Kasumi-1 (cell line): ENCODE measurements around the gene MSRB2.
A peak's percentile ranks its signal among the peaks of the same experiment; 100 is the strongest.

ENCODE experiments used
- DNase-seq, 2 experiments: peaks; one replicate each; lab custom pipeline; 2025; lab: John Stamatoyannopoulos, UW

Gene MSRB2

DNA sequence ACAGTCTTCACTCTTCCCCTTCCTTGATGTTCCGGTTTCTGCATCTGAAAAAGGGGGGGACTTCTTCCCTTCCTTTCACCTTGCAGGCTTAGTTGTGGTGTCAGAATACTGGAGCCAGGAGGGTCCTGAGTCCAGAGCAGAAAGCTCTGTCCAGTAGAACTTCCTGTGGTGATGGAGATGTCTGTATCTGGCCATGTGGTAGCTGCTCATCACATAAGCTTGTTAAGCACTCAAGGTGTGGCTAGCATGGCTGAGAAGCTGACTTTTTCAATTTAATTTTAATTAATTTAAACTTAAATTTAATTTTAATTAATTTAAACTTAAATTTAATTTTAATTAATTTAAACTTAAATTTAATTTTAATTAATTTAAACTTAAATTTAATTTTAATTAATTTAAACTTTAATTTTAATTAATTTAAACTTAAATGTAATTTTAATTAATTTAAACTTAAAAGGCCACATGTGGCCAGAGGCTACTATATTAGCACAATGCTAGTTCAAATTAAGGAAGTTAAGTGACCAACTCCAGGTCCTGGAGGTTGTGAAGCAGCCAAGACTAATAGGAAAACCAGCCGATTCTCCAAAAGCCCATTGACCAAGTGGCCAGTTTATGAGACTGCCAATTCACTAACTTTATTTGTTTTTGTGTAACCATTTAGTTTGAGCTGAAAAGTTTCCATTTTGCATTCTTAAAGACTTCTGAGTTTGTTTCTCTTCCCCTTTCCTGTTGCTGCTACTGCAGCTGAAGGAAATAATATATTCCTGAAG is 16.3 kb downstream of the MSRB2 start:
- DNase-seq: no peak

DNA sequence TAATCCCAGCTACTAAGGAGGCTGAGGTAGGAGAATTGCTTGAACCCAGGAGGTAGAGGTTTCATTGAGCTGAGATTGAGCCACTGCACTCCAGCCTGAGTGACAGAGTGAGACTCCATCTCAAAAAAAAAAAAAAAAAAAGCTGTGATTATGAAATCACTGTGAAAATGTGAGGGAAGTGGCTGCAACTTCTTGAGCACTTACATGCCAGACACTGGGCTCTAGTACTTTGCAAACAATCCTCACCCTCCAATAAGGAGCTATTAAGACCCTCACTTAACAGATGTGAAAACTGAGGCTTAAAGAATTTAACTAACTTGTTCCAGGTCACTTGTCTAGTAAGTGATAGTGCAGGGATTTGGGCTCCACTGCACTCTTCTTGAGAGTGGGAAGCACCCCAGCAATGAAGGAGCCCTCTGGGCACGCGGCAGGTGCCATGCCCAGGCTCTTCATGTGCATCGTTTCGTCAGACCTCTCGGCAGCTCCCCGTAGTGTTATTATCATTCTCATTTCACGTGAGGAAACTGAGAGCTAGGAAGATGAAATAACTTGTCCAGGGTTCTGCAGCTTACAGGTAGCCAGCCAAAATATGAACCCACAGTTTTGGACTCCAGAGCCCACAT is 19.0 kb downstream of the MSRB2 start:
- no peak for DNase-seq

DNA sequence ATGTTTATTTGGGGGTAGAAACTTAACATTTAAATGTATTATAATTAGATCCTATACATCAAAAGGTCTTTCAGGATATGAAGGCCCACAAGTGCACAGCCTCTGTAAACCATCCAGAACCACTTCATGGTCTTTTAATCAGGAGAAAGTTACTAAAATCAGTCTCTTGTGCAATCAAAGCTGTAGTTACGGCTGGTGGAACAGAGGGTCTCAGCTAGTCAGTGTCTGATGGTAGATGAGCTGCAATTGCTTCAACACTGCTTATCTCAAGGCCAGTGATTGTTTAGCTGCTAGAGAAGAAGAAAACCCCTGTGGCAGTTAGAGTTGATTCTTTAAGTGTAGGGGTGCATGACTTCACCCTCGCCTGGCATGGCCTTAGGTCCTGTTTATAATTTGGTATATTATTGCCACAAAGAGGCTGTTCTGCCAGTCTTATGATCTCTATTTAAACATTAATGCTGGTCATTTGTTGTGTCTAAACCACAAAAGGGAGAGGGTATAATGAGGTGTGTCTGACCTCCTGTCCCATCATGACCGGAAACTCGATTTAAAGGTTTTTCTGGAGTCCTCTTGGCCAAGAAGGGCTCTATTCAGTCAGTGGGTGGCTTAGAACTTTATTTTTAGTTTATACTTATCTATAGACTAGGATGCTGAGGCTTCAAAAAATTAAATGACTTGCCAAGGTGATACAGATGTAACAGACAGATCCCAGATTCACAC is 21.3 kb downstream of the MSRB2 start:
- no peak for DNase-seq

DNA sequence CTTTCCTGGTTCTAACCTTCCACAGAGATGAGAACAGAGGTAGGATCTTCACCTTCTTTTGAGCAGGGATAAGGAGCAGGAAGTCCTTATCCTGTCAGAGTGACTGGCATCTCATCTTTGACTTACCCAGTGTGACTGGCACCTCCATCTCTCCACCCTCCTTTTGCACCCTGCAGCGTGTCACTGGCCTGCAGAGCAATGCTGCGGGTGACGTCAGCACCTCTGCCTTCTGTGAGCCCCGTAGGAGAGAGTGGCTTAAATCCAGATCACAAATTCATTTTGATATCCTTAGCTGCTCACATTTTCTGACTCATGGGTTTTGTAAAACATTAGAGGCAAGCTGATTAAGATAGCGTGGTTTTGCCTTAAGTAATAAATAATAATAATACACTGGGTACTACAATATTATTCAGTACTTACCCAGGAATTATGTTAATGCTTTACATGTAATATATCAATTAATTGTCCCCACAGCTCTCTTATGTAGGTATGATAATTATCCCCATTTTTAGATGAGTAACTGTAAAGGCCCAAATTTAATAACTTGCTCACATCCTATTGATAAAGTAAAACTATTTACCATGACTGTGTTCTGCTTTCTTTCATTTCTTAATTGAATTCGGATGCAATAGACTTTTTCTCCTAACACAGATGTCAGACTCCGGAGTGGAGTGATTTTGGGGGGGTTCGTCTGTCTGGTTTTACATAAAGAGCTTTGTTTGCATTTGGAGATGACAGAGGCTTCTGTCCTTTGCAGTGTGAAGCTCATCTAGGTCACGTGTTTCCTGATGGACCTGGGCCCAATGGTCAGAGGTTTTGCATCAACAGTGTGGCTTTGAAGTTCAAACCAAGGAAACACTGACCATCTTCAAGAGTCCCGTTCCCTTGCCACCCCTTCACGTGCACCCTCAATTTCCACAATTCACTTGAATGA is 24.9 kb downstream of the MSRB2 start:
- no peak for DNase-seq

DNA sequence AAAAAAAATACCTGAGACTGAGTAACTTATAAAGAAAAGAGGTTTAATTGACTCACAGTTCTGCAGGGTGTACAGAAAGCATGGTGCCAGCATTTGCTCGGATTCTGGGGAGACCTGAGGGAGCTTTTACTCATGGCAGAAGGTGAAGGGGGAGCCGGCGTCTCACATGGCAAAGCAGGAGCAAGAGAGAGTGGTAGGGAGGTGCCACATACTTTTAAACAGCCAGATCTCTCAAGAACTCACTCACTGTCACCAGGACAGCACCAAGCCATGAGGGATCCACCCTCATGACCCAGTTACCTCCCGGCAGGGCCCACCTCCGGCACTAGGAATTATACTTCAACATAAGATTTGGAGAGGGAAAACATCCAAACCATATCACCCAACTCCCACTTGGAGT is 25.8 kb downstream of the MSRB2 start:
- DNase-seq: no peak

DNA sequence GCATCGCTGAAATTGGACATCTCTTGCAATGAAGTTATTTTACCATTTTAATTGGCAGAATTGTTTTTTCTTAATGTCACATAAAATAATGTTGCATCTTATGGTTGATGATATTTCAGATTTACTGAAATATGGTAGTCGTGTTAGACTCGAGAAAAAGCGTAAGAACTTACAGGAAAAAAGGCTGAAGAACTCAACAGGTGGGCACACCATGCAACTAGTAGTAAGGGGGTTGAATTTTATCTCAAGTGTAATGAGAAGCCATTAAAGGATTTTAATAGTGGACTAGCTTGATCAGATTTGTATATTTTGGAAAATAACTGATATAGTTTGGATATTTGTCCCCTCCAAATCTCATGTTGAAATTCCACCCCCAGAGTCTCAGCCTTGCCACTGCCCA is 41.1 kb downstream of the MSRB2 start:
- no peak for DNase-seq

DNA sequence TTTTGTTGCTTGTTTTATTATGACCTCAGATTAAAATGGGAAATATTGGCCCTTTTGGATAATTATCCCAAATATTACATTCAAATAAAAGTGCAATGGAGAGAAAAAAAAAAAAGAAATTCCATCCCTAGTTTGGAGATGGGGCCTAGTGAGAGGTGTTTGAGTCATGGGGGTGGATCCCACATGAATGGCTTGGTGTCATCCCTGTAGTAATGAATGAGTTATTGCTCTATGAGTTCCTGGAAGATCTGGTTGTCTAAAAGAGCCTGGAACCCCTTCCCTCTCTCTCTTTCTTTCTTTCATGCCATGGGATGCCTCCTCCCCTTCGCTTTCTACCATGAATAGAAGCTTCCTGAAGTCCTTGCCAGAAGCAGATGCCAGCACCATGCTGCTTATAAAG is 44.3 kb downstream of the MSRB2 start:
- no peak for DNase-seq

DNA sequence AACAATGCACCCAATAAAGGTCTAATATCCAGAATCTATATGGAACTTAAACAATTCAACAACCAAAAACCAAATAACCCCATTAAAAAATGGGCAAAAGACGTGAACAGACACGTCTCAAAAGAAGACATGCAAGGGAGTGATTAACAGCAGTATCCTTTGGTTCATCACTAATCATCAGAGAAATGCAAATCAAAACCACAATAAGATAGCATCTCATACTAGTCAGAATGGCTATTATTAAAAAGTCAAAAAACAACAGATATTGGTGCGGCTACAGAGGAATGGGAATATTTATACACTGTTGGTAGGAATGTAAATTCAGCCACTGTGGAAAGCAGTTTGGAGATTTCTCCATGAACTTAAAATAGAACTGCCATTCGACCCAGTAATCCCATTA is 46.6 kb downstream of the MSRB2 start:
- DNase-seq: no peak

DNA sequence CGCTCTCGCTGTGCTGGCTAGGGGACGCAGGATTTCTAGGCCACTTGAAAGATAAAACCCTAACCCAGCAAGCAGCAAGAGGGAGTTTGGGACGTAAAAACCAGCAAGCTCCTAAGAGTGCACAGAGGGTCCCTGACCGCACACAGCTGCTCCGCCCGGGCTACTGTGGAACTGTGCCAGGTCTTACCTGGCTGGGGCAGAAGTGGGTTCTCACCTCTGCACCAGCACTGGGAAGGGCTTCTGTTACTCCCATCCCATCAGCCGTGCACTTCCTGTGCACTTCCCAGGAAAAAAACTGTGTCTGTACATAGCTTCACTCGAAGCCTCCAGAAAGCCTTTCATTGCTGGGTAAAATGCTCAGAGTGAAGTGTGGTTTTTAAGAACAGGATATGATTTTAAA is 50.9 kb downstream of the MSRB2 start:
- DNase-seq: no peak

DNA sequence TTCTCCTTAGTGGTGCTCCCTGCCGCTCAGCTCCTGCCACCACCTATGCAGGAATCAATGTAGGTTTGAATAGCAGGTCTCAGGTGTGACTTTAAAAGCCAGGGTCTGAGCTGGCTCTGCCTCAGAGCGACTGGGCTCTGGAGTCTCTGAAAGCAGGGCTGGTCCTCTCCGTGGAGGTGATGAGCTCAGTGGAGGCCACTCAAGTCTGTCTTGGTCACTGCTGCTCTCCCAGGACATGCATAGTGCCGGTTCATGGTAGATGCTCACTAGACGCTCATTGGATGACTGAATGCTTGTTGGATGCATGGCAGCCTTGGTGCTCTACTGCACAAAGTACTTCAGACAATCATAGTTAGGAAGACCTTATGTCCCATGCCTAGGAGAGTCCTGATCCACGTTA is 51.7 kb downstream of the MSRB2 start:
- no peak for DNase-seq

DNA sequence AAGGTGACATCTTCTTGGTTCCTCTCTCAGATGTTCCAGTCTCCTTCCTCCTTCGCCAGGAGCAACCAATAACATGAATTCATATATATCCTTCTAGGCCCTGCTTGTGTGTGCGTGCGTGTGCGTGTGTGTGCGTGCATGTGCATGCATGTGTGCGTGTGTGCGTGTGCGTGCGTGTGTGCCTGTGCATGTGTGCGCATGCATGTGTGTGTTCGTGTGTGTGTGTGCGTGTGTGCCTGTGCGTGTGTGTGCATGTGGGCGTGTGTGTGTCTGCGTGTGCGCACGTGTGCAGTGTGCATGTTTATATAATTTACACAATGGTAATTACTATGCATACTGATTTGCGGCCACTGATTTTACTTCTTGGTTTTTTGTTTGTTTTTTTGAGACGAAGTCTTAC is 52.8 kb downstream of the MSRB2 start:
- no peak for DNase-seq

DNA sequence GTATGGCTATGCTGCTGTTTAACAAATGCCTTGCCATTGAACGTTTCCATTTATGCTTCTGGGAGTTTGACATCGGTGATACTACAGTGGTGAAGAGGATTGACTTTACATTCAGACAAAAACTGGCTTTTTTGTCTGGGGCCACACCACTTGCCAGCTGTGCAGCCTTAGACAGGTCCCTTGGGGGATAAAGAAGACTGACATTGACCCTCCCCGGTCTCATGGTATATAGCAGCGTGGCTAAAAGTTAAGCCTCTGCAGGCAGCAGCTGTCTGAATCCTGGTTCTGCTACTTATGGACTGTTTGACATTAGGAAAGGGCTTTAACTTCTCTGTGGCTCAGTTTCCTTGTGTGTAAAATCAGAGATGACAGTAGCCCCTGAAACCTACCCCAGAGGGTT is 54.7 kb downstream of the MSRB2 start:
- no peak for DNase-seq

DNA sequence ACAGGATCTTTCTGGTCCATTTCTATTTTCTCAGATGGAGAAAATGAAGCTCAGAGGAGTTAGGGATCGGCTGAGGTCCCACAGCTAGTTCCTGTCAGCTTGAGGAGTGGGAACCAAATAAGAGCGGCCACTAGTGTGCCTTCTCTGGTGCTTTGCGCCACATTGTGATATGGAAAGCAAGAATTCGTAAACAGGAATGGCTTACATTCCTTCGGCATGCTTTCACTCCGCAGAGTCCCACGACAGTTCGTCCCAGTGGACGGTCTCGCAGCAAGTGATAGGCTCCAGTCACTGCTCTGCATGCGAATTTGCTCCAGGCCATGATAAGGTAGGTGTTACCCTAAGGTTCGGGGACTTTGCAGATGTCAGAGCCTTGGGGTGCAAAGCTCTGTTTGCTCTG is 55.2 kb downstream of the MSRB2 start:
- no peak for DNase-seq

DNA sequence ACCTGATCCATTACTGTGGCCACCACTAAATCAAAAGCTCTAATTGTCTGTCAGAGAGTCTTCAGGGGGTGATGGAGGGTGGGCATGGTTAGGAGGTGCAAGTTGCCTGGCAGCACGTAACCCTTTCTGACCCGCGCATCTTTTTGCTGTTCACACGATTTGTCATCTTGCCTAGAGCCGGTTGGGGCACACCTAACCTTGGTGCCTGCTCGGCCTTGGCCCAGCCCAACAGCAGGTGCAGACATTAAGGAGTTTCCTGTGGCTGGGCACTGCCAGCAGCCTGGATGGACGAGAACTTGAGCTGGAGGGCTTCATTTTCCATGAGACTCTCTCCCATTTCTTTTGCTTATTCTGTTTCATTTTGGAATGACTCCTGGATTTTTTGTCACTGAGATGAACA is 55.7 kb downstream of the MSRB2 start:
- DNase-seq: no peak

DNA sequence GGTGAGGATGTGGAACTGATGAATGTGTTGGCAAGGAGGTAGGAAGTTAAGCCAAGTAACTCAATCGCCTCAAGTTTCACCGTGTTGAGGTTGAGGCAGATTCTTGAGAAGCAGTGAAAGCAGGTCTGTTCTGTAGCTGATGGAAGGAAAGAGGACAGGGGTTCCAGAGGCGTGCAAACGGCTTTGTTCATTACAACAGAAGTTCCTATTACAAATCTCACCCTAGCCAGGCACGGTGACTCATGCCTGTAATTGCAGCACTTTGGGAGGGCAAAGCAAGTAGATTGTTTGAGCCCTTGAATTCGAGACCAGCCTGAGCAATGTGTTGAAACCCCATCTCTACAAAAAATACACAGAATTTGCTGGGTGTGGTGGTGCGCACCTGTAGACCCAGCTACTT is 59.8 kb downstream of the MSRB2 start:
- peak; percentile 12 to 50 for DNase-seq

DNA sequence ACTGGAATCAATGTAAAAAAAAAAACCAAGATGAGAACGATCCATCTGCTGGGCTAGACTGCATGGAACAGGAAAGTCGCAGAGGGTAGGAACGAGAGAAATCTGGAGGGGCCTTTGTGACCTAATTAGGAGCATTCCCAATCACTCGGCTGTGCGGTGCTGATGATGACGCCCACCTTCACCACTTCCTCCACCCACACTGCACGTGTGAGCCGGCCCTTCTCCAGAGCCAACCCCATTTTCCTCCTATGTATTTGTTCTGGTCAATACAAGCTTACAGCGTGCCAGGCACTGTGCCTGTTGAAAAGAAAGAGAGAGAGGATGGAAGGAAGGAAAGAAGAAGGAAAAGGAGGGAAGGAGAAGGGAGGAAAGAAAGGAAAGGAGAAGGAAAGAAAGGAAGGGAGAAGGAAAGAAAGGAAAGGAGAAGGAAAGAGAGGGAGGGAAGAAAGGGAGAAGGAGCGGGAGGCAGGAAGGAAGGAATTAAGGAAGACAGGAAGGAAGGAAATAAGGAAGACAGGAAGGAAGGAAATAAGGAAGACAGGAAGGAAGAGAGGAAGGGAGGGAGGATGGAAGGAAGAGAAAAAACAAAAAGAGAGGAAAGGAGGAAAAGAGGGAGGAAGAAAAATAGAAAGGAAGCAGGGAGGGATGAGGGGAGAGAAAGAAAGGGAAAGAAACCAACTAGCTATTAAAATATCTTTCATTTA is 61.2 kb downstream of the MSRB2 start:
- no peak for DNase-seq

DNA sequence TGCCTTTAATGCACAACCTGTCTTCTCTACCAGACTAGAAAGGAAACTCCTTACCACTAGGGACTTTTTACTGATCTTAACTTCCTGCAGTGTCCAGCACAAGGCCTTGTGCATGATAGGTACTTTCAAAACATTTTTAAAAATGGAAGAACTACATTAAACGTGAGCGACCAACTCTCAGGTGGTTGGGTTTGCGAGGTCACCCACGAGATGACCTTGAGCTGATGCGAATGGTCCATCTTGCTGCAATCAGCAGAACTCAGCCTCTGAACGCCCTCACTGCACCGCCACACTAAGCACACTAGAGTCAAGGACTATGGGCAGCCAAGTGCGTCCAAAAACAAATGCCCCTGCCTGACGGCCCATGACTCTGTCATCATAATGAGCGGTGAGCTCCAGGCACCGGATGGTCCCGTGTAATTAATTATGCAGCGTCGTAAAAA is 61.9 kb downstream of the MSRB2 start:
- DNase-seq: no peak

DNA sequence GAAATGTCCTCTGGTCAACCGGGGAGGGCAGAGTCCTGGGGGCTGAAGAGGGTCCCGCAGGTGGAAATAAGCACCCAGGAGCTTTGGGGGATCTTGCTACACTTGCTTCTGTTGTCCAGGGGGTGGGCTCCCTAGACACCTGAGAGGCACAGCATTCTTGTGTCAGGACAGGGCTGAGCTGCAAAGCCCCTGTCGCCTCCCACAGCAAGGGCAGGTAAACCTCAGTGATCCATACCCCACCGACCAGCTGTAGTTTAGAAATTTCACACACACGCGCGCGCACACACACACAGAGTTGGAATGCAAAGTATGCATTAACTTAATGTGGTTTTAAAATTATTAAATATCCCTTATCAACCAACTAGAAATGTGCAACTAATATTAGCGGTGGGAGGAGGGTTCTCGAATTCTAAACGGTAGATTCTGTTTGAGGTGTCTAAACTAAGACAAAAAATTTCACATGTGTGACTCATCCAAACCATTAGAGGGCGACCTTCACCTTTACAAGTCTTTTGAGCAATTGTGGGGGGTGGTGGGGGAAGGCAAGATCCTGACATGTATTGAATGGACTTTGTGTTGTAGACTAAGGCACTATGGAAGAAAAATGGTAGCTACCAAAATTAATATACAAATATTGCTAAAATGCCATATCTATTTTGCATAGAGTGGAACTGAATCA is 62.5 kb downstream of the MSRB2 start:
- peak; percentile 75 to 85 for DNase-seq

DNA sequence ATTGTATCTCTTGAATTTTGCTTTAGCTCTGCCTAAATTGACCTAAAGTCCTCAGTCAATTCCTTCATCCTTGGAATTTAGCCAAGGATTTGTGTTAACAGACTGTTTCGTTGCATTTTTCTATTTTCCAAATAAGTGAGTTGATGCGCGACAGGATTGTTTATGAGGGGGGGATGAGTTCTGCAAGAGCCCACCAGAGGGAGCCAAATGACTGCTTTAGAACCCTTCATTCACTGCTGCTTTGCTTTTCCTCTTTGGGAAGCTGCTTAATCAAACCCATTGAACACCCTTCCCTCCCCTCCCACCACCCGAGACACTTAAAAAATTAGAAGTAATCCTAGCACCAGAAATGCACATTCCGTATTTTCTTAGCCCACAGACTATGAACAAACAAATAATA is 63.0 kb downstream of the MSRB2 start:
- DNase-seq: peak; percentile 82 to 92

DNA sequence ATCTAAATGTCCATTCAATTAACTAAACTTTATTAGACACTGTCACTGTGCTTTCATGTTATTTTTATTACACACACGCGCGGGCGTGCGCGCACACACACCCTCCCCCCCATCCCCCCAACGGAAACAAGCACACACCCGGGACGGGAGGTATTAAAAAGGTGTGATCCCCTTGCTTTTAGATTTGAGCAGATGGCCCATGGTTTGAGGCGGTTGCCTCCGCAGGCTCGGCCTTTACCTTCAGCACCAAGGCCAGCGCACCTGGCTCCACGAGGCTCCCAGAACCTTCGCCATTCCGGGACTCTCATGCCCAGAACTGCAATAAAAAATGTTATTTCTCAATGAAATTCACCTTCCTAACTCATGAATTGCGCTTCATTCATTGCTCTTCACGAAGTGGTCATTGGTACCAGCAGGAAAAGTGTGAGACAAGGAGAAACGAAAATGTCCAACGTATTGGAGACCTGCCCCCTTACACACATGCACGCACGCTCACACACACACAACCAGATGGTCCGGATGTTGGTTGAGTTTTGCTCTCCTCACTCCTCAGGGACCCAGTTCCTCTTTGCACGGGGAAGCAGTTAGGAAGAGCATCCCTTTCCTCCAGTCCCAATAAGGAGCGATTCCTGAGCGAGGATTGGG is 76.0 kb downstream of the MSRB2 start:
- DNase-seq: peak in 1 of 2 experiments; percentile 7
